Caki2 (cell line): ENCODE results near the gene USP47. TPM values are rescaled to one million over a fixed set of nuclear protein-coding genes. Genes with fewer than 3 reads are reported as not detected.

Source experiments
- DNase-seq: peaks from one replicate; pipeline ENCODE4 v3.0.0-alpha.2; 2015; ENCODE audit warnings: low read depth
- in situ Hi-C: cut with HindIII; loops from 2 replicates; pipeline ENCODE4 v1.10.0; 2016; ENCODE audit warnings: low sequenced_read_pairs, low pct_unique_long_range_greater_than_20kb, mixed read lengths
- total RNA-seq: library from RNA; depleted of rRNA; stranded (reverse); fragments of >200 nt; shearing (Covaris generic); gene quantifications from 2 replicates; pipeline ENCODE4 v1.2.3, GENCODE V29; 2014; ENCODE audit warnings: low replicate concordance

The USP47 gene
- total RNA-seq, 1 experiment from 2014 or later, result 6.0 TPM

GRCh38 chr11:11983427-11983826 is 141.7 kb downstream of the USP47 start:
- no peak for DNase-seq
- in situ Hi-C loops, result no loop called here

DNA sequence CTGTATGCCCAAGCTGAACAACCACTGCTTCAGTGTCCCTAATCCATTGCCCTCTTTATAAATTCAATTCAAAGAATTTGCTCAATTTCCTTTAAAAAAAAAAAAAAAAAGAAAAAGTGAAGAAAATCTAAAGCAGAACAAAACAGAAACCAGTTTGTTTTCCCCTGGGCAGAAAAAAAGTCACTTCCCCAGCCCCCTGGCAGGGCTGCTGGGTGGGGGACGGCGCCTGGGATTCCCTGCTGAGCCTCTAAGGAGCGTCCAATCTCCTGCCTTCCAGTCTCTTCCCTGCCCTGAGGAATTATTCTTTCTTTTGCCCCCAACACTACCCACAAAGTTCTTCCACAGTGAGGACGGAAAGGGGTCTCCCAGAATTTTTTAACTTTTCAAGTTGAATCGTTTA is 142.8 kb downstream of the USP47 start:
- DNase-seq, result no peak
- in situ Hi-C loops, result no loop called here

- no peak for DNase-seq
- in situ Hi-C loops, result no loop called here
Observed at GRCh38 chr11:11985016-11985715, 143.4 kb downstream of the USP47 start.

DNA sequence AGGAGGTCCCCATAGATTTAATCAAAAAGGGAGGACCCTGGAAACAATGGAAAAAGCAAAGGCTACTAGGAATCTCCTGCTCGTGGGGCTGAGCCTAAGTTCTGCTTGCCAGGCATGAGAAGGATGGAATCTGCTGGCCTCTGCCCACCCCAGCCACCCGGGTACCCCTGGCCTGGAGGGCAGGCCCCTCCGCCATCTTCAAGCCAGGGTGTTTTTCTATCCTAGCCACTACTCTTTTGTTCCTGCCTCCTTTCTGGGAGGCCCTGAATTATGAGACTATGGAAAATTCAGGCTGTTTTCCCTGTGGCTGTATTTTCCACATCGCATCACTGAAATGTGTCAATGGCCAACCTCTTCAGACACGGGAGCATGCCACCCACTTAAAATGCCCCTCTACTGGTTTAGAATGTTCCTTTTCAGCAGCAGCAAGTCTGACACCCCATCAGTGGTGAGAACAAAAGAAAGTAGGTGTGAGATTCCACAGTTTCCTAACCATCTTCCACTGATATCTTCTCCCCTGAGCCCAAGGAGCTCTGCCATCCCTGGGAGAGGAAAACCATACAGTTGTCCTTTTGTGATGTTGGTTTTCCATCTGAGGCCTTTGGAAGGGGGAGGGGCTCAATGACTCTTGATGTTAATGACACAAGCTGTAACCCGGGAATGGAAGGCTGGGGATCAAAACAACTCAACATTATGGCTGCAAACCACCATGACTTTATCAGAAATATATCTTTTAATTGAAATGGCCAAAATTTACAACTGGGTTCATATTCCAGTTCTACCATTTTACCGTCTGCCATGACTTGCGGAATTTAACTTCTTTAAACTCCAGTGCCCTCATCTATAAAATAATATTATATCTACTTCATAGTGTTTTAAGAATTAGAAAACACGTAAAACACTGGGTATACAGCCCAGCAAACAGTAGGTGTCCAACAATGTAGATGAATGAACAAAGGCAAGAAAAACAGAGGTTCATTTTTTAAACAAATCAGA is 144.5 kb downstream of the USP47 start:
- in situ Hi-C loops, result no loop called here
- no peak for DNase-seq

DNA sequence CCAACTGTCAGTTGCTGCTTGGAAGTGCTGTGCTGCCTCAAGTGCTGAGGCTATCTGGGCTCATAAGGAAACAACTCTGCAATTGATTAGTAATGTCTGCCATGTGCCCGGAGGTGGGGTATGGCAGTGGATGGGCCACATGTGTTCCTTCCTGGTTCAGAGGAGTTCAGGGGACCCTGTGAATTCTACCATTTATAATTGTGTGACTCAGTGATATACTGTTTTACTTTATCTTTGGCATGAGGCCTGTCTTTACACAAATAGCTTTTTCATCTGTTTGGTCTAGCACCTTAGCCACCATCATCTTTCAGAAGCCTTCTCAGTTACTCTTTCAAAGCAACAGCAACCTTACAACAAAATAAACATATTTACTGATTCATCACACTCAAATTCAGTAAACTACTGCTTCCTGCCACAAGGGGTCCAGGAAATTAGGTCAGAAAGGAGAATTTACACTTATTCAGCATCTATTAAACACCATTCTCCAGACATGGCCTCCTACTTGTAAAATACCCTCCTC is 145.8 kb downstream of the USP47 start:
- in situ Hi-C loops, result no loop called here
- peak; percentile 54 for DNase-seq

GRCh38 chr11:11988099-11988651 is 146.4 kb downstream of the USP47 start:
- DNase-seq, result peak; percentile 31
- in situ Hi-C loops, result no loop called here

DNA sequence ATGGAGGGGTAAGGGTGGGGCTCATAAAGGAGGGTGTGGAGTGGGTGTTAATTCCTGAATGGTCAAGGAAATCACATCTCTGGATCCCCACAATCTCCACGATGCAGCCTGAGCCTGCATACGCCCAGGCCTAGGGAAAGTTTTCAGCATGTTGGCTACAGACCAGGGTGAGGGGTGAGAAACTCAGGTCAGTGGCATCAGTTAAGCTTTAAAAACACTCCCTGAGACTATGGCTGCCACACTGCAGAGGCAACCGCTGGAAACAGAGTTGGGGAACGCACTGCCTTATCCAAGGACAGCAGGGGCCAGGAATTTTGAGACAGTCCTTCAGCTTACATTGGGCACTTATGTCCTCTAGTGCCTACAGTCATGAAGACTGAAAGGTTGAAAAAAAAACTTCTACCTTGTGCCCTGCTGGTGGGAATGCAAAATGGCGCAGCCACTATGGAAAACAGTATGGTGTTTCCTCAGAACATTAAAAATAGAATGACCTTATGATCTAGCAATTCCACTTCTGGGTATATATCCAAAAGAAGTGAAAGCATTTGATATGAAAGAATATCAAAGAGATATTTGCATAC is 147.0 kb downstream of the USP47 start:
- no peak for DNase-seq
- in situ Hi-C loops, result no loop called here

GRCh38 chr11:11989774-11990744 is 148.3 kb downstream of the USP47 start:
- in situ Hi-C loops, result no loop called here
- DNase-seq, result no peak

DNA sequence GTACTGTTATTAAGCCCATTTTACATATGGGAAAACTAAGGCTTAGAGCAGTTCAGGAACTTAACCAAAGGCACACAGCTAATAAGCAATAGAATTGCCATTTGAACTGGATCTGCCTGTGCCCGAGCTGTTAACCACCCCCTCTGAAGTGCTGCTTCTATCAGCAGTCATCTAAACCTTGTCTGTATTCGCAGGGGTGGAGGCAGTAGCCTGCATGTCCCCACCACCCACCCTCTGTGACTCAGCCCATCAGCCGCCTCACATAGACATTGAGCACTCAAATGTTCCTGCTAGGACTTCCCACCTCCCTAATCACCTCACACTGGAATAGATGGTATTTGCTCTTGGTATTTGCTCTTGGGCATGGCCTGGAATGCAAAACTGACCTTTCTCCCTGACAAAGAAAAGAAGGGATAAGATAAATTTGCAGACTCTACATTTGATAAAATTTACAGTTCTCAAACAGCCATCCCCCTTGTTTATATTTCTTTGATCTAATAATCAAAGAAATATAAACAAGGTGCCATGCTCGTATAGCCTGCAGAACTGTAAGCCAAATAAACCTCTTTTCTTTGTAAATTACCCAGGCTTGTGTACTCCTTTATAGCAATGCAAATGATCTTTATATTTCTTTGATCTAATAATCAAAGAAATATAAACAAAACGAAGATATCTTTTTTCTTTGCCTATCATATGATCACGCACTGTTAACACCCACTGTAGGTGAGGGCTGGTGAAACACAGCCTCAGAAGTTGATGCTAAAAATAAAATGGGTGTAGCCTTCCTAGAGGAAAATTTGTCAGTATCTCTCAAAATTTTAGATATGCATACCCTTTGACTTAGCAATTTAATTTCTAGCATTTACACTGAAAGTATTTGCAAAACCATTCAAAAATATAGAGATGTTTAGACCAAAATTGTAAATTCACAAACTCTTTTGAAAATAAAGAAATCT is 150.8 kb downstream of the USP47 start:
- in situ Hi-C loops, result no loop called here
- no peak for DNase-seq

DNA sequence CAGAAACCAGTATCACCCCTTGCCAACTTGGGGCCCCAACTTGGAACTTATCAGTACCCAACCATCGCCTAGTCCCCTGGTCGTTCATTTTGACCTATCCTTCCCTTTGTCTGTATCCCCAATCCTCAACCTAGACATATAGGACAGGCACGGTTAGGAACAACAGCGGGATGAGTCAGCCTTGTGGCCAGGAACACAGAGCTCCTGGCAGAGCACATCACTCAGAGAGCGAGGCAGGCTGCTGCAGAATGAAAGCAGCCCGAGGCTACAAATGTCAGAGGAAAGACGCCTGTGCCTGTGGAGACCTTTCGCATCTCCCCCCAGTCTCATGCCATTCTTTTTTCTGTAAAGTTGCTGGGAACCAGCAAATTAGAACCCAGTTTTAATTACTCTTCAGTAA is 152.1 kb downstream of the USP47 start:
- in situ Hi-C loops, result no loop called here
- DNase-seq, result peak; percentile 65

DNA sequence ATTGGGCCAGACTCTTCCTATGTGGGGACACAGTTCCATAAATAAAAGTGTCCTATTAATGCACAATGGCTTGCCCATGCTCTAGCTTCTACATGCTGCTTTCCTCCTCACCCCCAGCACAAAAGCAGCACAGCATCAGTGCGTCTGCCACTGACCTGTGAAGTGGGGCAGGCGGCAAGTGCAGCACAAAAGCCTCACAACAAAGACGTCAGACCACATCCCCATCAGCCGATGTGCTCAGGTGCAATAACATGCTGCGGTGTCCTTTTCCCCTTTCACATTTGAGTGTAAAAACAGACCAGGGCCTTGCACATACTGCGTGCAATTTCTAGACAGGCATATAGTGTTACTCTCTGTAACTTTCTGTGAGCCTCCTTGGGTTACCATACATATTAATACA is 153.8 kb downstream of the USP47 start:
- no peak for DNase-seq
- in situ Hi-C loops, result no loop called here

DNA sequence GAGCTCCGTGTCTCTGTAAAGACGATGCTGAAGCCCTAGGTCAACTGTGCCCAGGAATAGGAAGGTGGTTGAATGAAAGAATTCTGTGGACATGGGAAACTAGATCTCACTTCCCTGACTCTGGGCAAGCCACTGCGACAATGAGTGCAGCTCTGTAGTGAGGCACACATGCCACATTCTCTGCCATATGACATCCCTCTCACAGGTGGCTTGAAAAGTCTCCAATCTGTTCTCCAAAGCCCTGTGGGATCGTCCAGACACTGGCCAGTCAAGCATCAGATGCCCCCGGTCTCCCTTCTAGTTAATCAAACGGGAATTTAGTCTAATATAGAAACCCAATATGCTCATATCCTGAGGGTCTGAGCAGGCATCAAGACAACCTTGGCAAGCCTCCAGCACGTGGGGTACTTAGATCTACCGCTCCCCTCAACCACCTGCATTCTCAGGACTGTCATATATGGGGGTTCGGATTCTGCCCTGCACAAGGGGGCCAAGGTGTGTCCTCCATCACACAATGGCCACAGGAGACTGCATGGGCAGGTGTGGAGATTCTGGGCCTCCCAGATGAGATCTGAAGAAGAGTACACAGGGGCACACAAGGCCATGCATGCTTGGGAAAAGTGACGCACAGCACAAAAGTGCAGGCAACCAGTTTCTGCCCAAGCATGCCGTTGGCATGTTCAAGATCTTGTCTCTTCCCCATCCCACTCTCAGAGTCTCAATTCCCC is 154.7 kb downstream of the USP47 start:
- in situ Hi-C loops, result no loop called here
- no peak for DNase-seq

- DNase-seq, result no peak
- in situ Hi-C loops, result no loop called here
Observed at GRCh38 chr11:11997049-11997322, 155.2 kb downstream of the USP47 start.

GRCh38 chr11:11998091-11998781 is 156.5 kb downstream of the USP47 start:
- DNase-seq, result peak; percentile 56
- in situ Hi-C loops, result no loop called here

DNA sequence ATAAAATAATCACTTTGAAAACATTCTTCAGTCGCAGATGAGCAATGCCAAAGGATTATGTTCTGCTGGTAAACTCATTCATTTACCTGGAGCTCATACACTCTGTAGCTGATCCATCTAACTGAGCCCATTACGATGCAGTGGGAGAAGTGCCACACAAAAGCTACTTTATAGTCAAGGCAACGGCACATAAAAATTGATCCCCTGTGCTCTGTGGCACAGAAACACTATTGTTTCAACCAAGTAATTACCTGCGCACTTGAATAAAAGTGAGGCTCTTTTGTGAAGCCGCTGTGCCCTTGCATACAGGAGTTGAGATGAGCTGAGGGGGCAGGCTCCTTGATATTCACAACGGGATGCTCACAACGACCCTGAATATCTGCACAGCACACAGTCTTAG is 159.4 kb downstream of the USP47 start:
- DNase-seq, result no peak
- in situ Hi-C loops, result no loop called here

- no peak for DNase-seq
- in situ Hi-C loops, result no loop called here
Observed at GRCh38 chr11:12003336-12003735, 161.6 kb downstream of the USP47 start.
